ENCODE measurements around the gene PTRHD1. TPM values are rescaled to one million over a fixed set of nuclear protein-coding genes. Genes with fewer than 3 reads are reported as not detected.
A peak's percentile ranks its signal among the peaks of the same experiment; 100 is the strongest.

Gene PTRHD1
- total RNA-seq, 1 donor from 2014 or later = 31.1 TPM

DNA sequence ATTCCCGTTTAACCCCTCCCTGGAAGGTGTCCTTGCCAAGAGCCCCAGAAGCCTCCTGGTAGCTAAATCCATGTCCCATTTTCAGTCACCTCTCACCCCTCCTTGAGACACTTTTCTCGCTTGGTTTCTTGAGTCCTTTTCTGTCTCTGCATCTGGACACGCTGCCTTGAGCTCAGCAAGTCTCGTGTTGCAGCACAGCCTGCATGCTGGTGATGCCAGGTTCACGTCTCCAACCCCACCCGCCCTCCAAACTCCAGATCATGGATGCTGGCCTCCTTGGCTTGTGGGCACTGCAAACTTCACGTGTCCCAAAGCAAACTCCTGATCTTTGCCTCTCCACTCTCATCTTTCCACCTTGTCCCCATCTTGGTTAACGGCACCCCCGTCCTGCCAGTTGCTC is 39.3 kb upstream of the PTRHD1 start:
- no peak for DNase-seq (ENCODE audit: extremely low spot score, unreplicated experiment)
- H3K27me3 Mint-ChIP-seq (ENCODE audit: unreplicated experiment) = no peaks in the 10 kb centered on the region
- H3K4me3 Mint-ChIP-seq (ENCODE audit: unreplicated experiment) = no peak overlapping the region
- H3K9me3 Mint-ChIP-seq (ENCODE audit: unreplicated experiment) = no peaks in the 10 kb centered on the region
- no peak for TF ChIP-seq CTCF (IDR thresholded peaks at IDR 0.05)
- H3K27ac Mint-ChIP-seq (ENCODE audit: unreplicated experiment) = peak overlapping the region; percentile 51
- H3K4me1 Mint-ChIP-seq (ENCODE audit: unreplicated experiment) = peaks cover 29% of the 10 kb centered on the region
- H3K36me3 Mint-ChIP-seq (ENCODE audit: unreplicated experiment) = peaks cover 22% of the 10 kb centered on the region

GRCh38 chr2:24832073-24832461 is 38.9 kb upstream of the PTRHD1 start:
- no peak overlapping the region for H3K4me3 Mint-ChIP-seq (ENCODE audit: unreplicated experiment)

GRCh38 chr2:24831221-24832072 is 38.3 kb upstream of the PTRHD1 start:
- Mint-ChIP-seq H3K9me3 (ENCODE audit: unreplicated experiment) (no peaks in the 10 kb centered on the region), H3K27ac (ENCODE audit: unreplicated experiment) (no peak overlapping the region), H3K4me3 (ENCODE audit: unreplicated experiment) (no peak overlapping the region), H3K27me3 (ENCODE audit: unreplicated experiment) (no peaks in the 10 kb centered on the region), H3K36me3 (ENCODE audit: unreplicated experiment) (peaks cover 15% of the 10 kb centered on the region), H3K4me1 (ENCODE audit: unreplicated experiment) (peaks cover 30% of the 10 kb centered on the region)
- no peak for TF ChIP-seq CTCF (IDR thresholded peaks at IDR 0.05)
- DNase-seq (ENCODE audit: extremely low spot score, unreplicated experiment) = no peak

More at GRCh38 chr2:24832073-24832461, 38.9 kb upstream of the PTRHD1 start:
- no peak for TF ChIP-seq CTCF (IDR thresholded peaks at IDR 0.05)
- Mint-ChIP-seq H3K27me3 (ENCODE audit: unreplicated experiment) (no peaks in the 10 kb centered on the region), H3K27ac (ENCODE audit: unreplicated experiment) (peak overlapping the region; percentile 51), H3K4me1 (ENCODE audit: unreplicated experiment) (peaks cover 29% of the 10 kb centered on the region), H3K9me3 (ENCODE audit: unreplicated experiment) (no peaks in the 10 kb centered on the region), H3K36me3 (ENCODE audit: unreplicated experiment) (peaks cover 19% of the 10 kb centered on the region)
- no peak for DNase-seq (ENCODE audit: extremely low spot score, unreplicated experiment)

GRCh38 chr2:24830786-24831185 is 37.6 kb upstream of the PTRHD1 start:
- Mint-ChIP-seq H3K9me3 (ENCODE audit: unreplicated experiment) (no peaks in the 10 kb centered on the region), H3K4me1 (ENCODE audit: unreplicated experiment) (peaks cover 34% of the 10 kb centered on the region), H3K27me3 (ENCODE audit: unreplicated experiment) (no peaks in the 10 kb centered on the region), H3K36me3 (ENCODE audit: unreplicated experiment) (peaks cover 8% of the 10 kb centered on the region), H3K4me3 (ENCODE audit: unreplicated experiment) (no peak overlapping the region), H3K27ac (ENCODE audit: unreplicated experiment) (no peak overlapping the region)
- TF ChIP-seq CTCF (IDR thresholded peaks at IDR 0.05) = no peak
- DNase-seq (ENCODE audit: extremely low spot score, unreplicated experiment) = no peak

GRCh38 chr2:24830351-24830750 is 37.2 kb upstream of the PTRHD1 start:
- no peak overlapping the region for H3K27ac Mint-ChIP-seq (ENCODE audit: unreplicated experiment)
- TF ChIP-seq CTCF (IDR thresholded peaks at IDR 0.05) = peak; percentile 34
- no peak for DNase-seq (ENCODE audit: extremely low spot score, unreplicated experiment)

More at GRCh38 chr2:24830351-24830750, 37.2 kb upstream of the PTRHD1 start:
- H3K4me3 Mint-ChIP-seq (ENCODE audit: unreplicated experiment) = no peak overlapping the region
- H3K36me3 Mint-ChIP-seq (ENCODE audit: unreplicated experiment) = peaks cover 7% of the 10 kb centered on the region
- H3K27me3 Mint-ChIP-seq (ENCODE audit: unreplicated experiment) = no peaks in the 10 kb centered on the region
- peaks cover 33% of the 10 kb centered on the region for H3K4me1 Mint-ChIP-seq (ENCODE audit: unreplicated experiment)
- no peaks in the 10 kb centered on the region for H3K9me3 Mint-ChIP-seq (ENCODE audit: unreplicated experiment)
